HepG2 (cell line): Measurements from ENCODE around the gene VCAN. TPM values are rescaled to one million over a fixed set of nuclear protein-coding genes. Genes with fewer than 3 reads are reported as not detected.

Source experiments
- ATAC-seq: fragments of 200-7000 bp; cut with Tn5 transposase; 3 replicates; pipeline ENCODE4 v1.9.1; 2020; ENCODE audit warnings: mild to moderate bottlenecking, moderate library complexity
- BruUV-seq: library from RNA; stranded (reverse); fragments of 400-500 nt; replicated peaks from 2 replicates; lab custom pipeline; 2021; lab: Mats Ljungman, UMichigan
- CTCF ChIA-PET: fragments of 300-600 bp; formaldehyde crosslinking; extraction: SDS; loops from one replicate; lab custom pipeline; 2021; ENCODE audit warnings: low total read pairs, inconsistent platforms, low intra/inter-chr PET ratio; lab: Yijun Ruan, JAX
- POLR2A ChIA-PET: fragments of 350-600 bp; sonication (Branson Sonifier 250); formaldehyde crosslinking; loops from one replicate; lab custom pipeline; 2020; ENCODE audit warnings: antibody characterized with exemption, inconsistent platforms; lab: Yijun Ruan, JAX
- DNase-seq: peaks from one replicate; pipeline ENCODE4 v3.0.0-alpha.2; 2015; ENCODE audit warnings: low spot score
- FAIRE-seq: peaks from 3 replicates; lab custom pipeline; 2011; peaks lifted over from hg19 to GRCh38; lab: Jason Lieb, UNC
- H2AFZ ChIP-seq: one replicate; pipeline ENCODE4 v1.6.1; 2011; ENCODE audit warnings: low read length, inconsistent platforms
- H3K27ac ChIP-seq: fragments of 300-600 bp; 3 replicates; pipeline ENCODE4 v1.8.0; 2011; ENCODE audit warnings: mixed run types, mild to moderate bottlenecking, mixed read lengths, low read length, inconsistent platforms; ENCODE audit not compliant: insufficient read depth; ENCODE audit errors: extremely low read length
- H3K27me3 ChIP-seq, 2 experiments: fragments of 200-600 bp in 1 of 2; 2 replicates in 1 of 2; 3 replicates in 1 of 2; pipeline versions ENCODE4 v1.6.0 to v1.8.0; 2011; ENCODE audit warnings: low read length in 2 of 2, mild to moderate bottlenecking in 2 of 2, moderate library complexity in 2 of 2, inconsistent platforms in 1 of 2; ENCODE audit not compliant: insufficient read depth in 2 of 2, control insufficient read depth in 1 of 2
- H3K36me3 ChIP-seq, 2 experiments: fragments of 200-600 bp in 1 of 2; replicated peaks in 1 of 2; 2 replicates in 1 of 2; 3 replicates in 1 of 2; pipeline versions ENCODE4 v1.5.1 to v1.8.0; 2011; ENCODE audit warnings: low read length in 2 of 2, inconsistent platforms in 1 of 2; ENCODE audit not compliant: insufficient read depth in 2 of 2, control insufficient read depth in 1 of 2
- H3K4me1 ChIP-seq: 2 replicates; pipeline ENCODE4 v1.5.1; 2012; ENCODE audit warnings: low read length, inconsistent platforms; ENCODE audit not compliant: insufficient read depth
- H3K4me2 ChIP-seq: 2 replicates; pipeline ENCODE4 v1.6.0; 2011; ENCODE audit warnings: low read depth, low read length, inconsistent platforms
- H3K4me3 ChIP-seq, 3 experiments: fragments of 200-600 bp in 1 of 3; sonication (generic), shearing (Covaris generic) in 1 of 3; replicated peaks in 1 of 3; 2 replicates each; pipeline ENCODE4 v1.5.1; 2011 to 2016; ENCODE audit warnings: low read length in 3 of 3, inconsistent platforms in 2 of 3, low read depth in 2 of 3, mild to moderate bottlenecking in 2 of 3, control low read depth in 1 of 3, mixed read lengths in 1 of 3; ENCODE audit not compliant: insufficient read depth in 1 of 3
- H3K79me2 ChIP-seq: one replicate; pipeline ENCODE4 v1.6.1; 2011; ENCODE audit warnings: low read length, inconsistent platforms; ENCODE audit not compliant: insufficient read depth
- H3K9ac ChIP-seq: 2 replicates; pipeline ENCODE4 v1.6.0; 2011; ENCODE audit warnings: mild to moderate bottlenecking, low read depth, low read length, inconsistent platforms; ENCODE audit not compliant: insufficient read depth
- H3K9me3 ChIP-seq: 2 replicates; pipeline ENCODE4 v1.5.1; 2012; ENCODE audit warnings: mild to moderate bottlenecking, low read length
- H4K20me1 ChIP-seq: 2 replicates; pipeline ENCODE4 v1.6.0; 2011; ENCODE audit warnings: inconsistent platforms, mild to moderate bottlenecking, low read length, moderate library complexity; ENCODE audit not compliant: insufficient read depth
- CEBPB ChIP-seq: IDR thresholded peaks from 2 replicates; pipeline ENCODE4 v1.6.1; 2011; ENCODE audit warnings: low read depth, low read length, improper control_type of control experiment, borderline replicate concordance
- FOXA3 ChIP-seq: IDR thresholded peaks from 2 replicates; pipeline ENCODE4 v1.6.1; 2016; ENCODE audit warnings: missing genetic modification reagents, missing compliant biosample characterization
- HMG20A ChIP-seq: IDR thresholded peaks from 2 replicates; pipeline ENCODE4 v1.6.1; 2016; ENCODE audit warnings: borderline replicate concordance
- PPARG ChIP-seq: conservative IDR thresholded peaks from 2 replicates; pipeline ENCODE4 v1.6.1; 2016; ENCODE audit warnings: missing biosample characterization, missing genetic modification reagents
- SNRNP70 ChIP-seq: fragments of 200-400 bp; formaldehyde crosslinking; IDR thresholded peaks from 2 replicates; pipeline ENCODE4 v1.6.1; 2017; ENCODE audit warnings: mild to moderate bottlenecking, low read depth, low read length, moderate library complexity
- SOX6 ChIP-seq, 2 experiments: fragments of 450-650 bp in 1 of 2; sonication (generic) in 1 of 2; formaldehyde crosslinking in 1 of 2; IDR thresholded peaks; 2 replicates each; pipeline versions ENCODE4 v1.4.0 to v1.6.1; 2017 to 2020; ENCODE audit warnings: antibody characterized with exemption in 1 of 2, mild to moderate bottlenecking in 1 of 2, missing genetic modification reagents in 1 of 2
- SP1 ChIP-seq, 2 experiments: fragments of 450-650 bp in 1 of 2; sonication (generic) in 1 of 2; formaldehyde crosslinking in 1 of 2; IDR thresholded peaks; 2 replicates each; pipeline versions ENCODE4 v1.4.0 to v1.6.1; 2016 to 2020; ENCODE audit warnings: missing genetic modification reagents in 1 of 2
- ZNF10 ChIP-seq: sonication (generic); formaldehyde crosslinking; IDR thresholded peaks from 2 replicates; pipeline ENCODE4 v1.4.0; 2020; ENCODE audit warnings: mild to moderate bottlenecking, low read depth, missing genetic modification reagents, borderline replicate concordance
- ZNF225 ChIP-seq: sonication (generic); formaldehyde crosslinking; IDR thresholded peaks from 2 replicates; pipeline ENCODE4 v1.4.0; 2020; ENCODE audit warnings: mild to moderate bottlenecking, missing genetic modification reagents
- ZNF460 ChIP-seq: sonication (generic); formaldehyde crosslinking; IDR thresholded peaks from 2 replicates; pipeline ENCODE4 v1.5.1; 2020; ENCODE audit warnings: missing genetic modification reagents, mild to moderate bottlenecking, borderline replicate concordance
- ZNF619 ChIP-seq: sonication (generic); formaldehyde crosslinking; IDR thresholded peaks from 2 replicates; pipeline ENCODE4 v1.4.0; 2020; ENCODE audit warnings: mild to moderate bottlenecking, missing genetic modification reagents
- ZNF781 ChIP-seq: sonication (generic); formaldehyde crosslinking; IDR thresholded peaks from 2 replicates; pipeline ENCODE4 v1.5.1; 2020; ENCODE audit warnings: borderline replicate concordance, mild to moderate bottlenecking, missing genetic modification reagents; ENCODE audit errors: not compliant biosample characterization
- WGBS: methylation state at CpG from one replicate; pipeline ENCODE4 v1.1.6; 2017; ENCODE audit warnings: low lambda C conversion rate; 5-methylcytosine and 5-hydroxymethylcytosine counted together
- in situ Hi-C: cut with HindIII; loops from 2 replicates; pipeline ENCODE4 v1.10.0; 2017; ENCODE audit warnings: low pct_unique_long_range_greater_than_20kb; ENCODE audit not compliant: extremely low pct_ligation_motif_present
- intact Hi-C: fragments of 100-400 bp; cut with micrococcal nuclease; formaldehyde crosslinking; loops from one replicate; pipeline ENCODE4 v1.10.0; 2022; ENCODE audit not compliant: unreplicated experiment
- polyA plus RNA-seq, 8 experiments: library from polyadenylated mRNA; depleted of rRNA in 3 of 8; stranded (reverse) in 7 of 8; unstranded in 1 of 8; fragments of >200 nt; fragmentation: Illumina TruSeq in 4 of 8; extraction: Trizol in 4 of 8; gene quantifications; 2 replicates each; pipeline versions ENCODE4 v1.2.1 to v1.2.3, GENCODE V29; 2011 to 2016; ENCODE audit warnings: low read depth in 4 of 8, missing spikeins in 1 of 8, mixed read lengths in 1 of 8; ENCODE audit not compliant: insufficient read depth in 1 of 8
- total RNA-seq, 5 experiments: library from RNA; depleted of rRNA; stranded (reverse); fragments of >200 nt; fragmentation: Illumina TruSeq; extraction: Trizol; gene quantifications; 2 replicates each; pipeline ENCODE4 v1.2.3, GENCODE V29; 2016; ENCODE audit warnings: low read depth in 1 of 5
- TF ChIP-seq, protein P1 (sequence below): sonication (generic); formaldehyde crosslinking; IDR thresholded peaks from 2 replicates; pipeline ENCODE4 v1.5.1; 2020; ENCODE audit warnings: missing genetic modification reagents, mild to moderate bottlenecking, borderline replicate concordance
- TF ChIP-seq, protein P2 (sequence below): sonication (generic); formaldehyde crosslinking; IDR thresholded peaks from 2 replicates; pipeline ENCODE4 v1.4.0; 2020; ENCODE audit warnings: missing genetic modification reagents, borderline replicate concordance
- TF ChIP-seq, protein P3 (sequence below): sonication (generic); formaldehyde crosslinking; IDR thresholded peaks from 2 replicates; pipeline ENCODE4 v1.5.1; 2020; ENCODE audit warnings: missing genetic modification reagents, mild to moderate bottlenecking, borderline replicate concordance

The VCAN gene
- total and polyA plus RNA-seq, 2 of the 13 experiments (the other 11 are each of a cell fraction or from before 2014, with no cell fraction given), result 1.2 to 3.5 TPM

DNA sequence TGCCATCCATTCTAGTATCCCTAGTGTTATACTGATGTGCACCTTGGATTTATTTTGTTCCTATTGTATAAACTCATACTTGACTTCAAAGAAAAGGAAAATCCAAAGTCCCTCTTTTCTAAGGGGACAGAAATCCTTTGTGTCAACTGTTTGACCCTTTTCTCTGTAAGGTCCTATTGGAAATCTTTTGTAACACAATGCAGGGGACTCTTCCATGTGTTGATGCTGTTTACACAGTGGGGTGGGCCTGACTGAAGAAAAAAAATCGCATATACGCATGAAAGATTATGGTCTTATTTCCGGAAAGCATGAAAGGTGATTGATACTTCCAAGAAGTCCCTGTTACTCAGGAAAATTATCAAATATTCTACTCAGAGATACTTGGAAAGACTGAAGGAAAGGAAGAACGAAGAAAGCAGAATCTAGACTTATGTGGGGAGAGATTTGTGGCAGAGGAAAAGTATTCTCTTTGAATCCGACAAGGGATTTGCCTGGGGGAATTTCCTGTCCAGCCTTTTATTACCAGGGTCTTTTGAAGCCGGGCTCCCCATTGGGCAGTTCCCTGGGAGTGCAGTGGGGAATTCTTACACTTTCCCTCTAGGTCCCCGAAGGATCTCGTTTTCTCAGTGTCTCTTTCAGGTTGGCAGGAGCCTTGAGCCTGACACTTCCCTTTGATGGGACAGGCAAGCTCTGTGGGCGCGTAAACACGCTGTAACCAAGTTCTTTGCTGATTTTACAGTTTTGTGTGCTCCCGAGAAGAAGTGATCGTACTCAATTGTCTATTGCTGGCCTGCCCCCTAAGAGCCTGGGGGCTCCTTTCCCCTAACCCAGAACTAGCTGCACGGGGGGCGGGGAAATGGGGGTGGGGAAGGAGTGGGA is 779 bp upstream of the VCAN start (continued):
- TF ChIP-seq, protein P1, sequence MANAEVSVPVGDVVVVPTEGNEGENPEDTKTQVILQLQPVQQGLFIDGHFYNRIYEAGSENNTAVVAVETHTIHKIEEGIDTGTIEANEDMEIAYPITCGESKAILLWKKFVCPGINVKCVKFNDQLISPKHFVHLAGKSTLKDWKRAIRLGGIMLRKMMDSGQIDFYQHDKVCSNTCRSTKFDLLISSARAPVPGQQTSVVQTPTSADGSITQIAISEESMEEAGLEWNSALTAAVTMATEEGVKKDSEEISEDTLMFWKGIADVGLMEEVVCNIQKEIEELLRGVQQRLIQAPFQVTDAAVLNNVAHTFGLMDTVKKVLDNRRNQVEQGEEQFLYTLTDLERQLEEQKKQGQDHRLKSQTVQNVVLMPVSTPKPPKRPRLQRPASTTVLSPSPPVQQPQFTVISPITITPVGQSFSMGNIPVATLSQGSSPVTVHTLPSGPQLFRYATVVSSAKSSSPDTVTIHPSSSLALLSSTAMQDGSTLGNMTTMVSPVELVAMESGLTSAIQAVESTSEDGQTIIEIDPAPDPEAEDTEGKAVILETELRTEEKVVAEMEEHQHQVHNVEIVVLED, result no peak
- TF ChIP-seq SP1 (IDR thresholded peaks at IDR 0.05) (no peak), SP1 (CRISPR knock-in tag; IDR thresholded peaks at IDR 0.05) (no peak), SOX6 (IDR thresholded peaks at IDR 0.05) (no peak), SOX6 (CRISPR knock-in tag; IDR thresholded peaks at IDR 0.05) (peak; percentile 71), FOXA3 (peak; percentile 67), HMG20A (CRISPR knock-in tag) (peak; percentile 40; the same call in 1 of the 2 replicates)

DNA sequence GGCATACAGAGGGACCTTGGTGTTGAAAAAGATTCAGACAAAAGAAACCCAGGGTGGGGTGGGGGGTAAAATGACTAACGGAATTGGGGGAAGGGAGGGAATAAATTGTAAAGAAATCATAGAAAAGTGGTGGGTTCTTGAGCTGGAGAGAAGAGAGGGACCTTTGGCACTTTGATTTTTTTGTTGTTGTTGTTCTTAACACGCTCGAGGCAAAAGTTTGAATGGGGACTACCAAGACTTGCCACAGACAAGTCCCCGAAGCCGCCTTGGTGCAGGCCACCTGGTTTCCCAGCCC is 616 bp downstream of the VCAN start:
- Histone ChIP-seq H3K4me1 (peaks cover 71% of the 10 kb centered on the region), H4K20me1 (no peaks in the 10 kb centered on the region), H2AFZ (no peak overlapping the region), H3K4me3 (peak overlapping the region; percentile 36 to 68 (median 46); a peak in 4 of 6 replicates), H3K9ac (no peak overlapping the region), H3K4me2 (peak overlapping the region; percentile 74), H3K79me2 (no peaks in the 10 kb centered on the region), H3K27me3 (peaks cover 3 to 47% of the 10 kb centered on the region in 2 experiments; a peak in 4 of 5 replicates), H3K9me3 (no peaks in the 10 kb centered on the region), H3K27ac (no peak overlapping the region), H3K36me3 (no peaks in the 10 kb centered on the region)
- in situ Hi-C loops (loop anchor here (10.0 kb wide), 1 partner anchor 1127 kb away; no protein-coding TSS in a partner anchor), intact Hi-C loops (loop anchor here (2.0 to 10.0 kb wide), 3 partner anchors 407 to 1160 kb away; no protein-coding TSS in a partner anchor)
- 7% methylated on average over 4 of the region's 5 CpGs for WGBS
- FAIRE-seq (no peak), ATAC-seq (no peak), DNase-seq (no peak)
- ChIA-PET CTCF (interaction anchor here (2.0 kb wide), 1 partner anchor 42 kb away, joined by 6 read pairs; no protein-coding TSS in a partner anchor), POLR2A (no interaction called here)
- no TSS peak for BruUV-seq
- TF ChIP-seq PPARG (CRISPR knock-in tag) (no peak), ZNF781 (CRISPR knock-in tag) (no peak), ZNF225 (CRISPR knock-in tag) (no peak), ZNF10 (CRISPR knock-in tag) (no peak), ZNF460 (no peak), ZNF619 (CRISPR knock-in tag) (no peak), CEBPB (no peak), SNRNP70 (no peak)
- TF ChIP-seq, protein P2, sequence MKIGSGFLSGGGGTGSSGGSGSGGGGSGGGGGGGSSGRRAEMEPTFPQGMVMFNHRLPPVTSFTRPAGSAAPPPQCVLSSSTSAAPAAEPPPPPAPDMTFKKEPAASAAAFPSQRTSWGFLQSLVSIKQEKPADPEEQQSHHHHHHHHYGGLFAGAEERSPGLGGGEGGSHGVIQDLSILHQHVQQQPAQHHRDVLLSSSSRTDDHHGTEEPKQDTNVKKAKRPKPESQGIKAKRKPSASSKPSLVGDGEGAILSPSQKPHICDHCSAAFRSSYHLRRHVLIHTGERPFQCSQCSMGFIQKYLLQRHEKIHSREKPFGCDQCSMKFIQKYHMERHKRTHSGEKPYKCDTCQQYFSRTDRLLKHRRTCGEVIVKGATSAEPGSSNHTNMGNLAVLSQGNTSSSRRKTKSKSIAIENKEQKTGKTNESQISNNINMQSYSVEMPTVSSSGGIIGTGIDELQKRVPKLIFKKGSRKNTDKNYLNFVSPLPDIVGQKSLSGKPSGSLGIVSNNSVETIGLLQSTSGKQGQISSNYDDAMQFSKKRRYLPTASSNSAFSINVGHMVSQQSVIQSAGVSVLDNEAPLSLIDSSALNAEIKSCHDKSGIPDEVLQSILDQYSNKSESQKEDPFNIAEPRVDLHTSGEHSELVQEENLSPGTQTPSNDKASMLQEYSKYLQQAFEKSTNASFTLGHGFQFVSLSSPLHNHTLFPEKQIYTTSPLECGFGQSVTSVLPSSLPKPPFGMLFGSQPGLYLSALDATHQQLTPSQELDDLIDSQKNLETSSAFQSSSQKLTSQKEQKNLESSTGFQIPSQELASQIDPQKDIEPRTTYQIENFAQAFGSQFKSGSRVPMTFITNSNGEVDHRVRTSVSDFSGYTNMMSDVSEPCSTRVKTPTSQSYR (CRISPR knock-in tag), result no peak
- TF ChIP-seq, protein P3, sequence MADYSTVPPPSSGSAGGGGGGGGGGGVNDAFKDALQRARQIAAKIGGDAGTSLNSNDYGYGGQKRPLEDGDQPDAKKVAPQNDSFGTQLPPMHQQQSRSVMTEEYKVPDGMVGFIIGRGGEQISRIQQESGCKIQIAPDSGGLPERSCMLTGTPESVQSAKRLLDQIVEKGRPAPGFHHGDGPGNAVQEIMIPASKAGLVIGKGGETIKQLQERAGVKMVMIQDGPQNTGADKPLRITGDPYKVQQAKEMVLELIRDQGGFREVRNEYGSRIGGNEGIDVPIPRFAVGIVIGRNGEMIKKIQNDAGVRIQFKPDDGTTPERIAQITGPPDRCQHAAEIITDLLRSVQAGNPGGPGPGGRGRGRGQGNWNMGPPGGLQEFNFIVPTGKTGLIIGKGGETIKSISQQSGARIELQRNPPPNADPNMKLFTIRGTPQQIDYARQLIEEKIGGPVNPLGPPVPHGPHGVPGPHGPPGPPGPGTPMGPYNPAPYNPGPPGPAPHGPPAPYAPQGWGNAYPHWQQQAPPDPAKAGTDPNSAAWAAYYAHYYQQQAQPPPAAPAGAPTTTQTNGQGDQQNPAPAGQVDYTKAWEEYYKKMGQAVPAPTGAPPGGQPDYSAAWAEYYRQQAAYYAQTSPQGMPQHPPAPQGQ (CRISPR knock-in tag), result no peak
